Measurements from ENCODE around the gene SENP5.
"Not testable (repeated sequence)": the region's sequence is repeated elsewhere in the genome, so short reads cannot be mapped to it uniquely, and the experiment has no call there.

SENP5 gene

GRCh38 chr3:196867507-196868296 is at the start of gene SENP5:
Gene SENP5 (plus strand): TSS chr3:196867920. CDS start chr3:196885182, 17,262 bp downstream.
- peaks cover 9% of the 10 kb centered on the region for H3K36me3 Mint-ChIP-seq (ENCODE audit: low read depth)
- H3K27ac Mint-ChIP-seq: peak within 1 kb of the TSS; percentile 93
- peak within 1 kb of the TSS; percentile 98 for H3K4me3 Mint-ChIP-seq
- H3K4me1 Mint-ChIP-seq (ENCODE audit: low read depth): peaks cover 30% of the 10 kb centered on the region
- H3K27me3 Mint-ChIP-seq: no peaks in the 10 kb centered on the region
- H3K9me3 Mint-ChIP-seq: no peaks in the 10 kb centered on the region

GRCh38 chr3:196821806-196822355 is 45.8 kb upstream of the SENP5 start:
- Mint-ChIP-seq H3K27ac (no peak overlapping the region), H3K4me1 (ENCODE audit: low read depth) (no peaks in the 10 kb centered on the region), H3K9me3 (no peaks in the 10 kb centered on the region), H3K4me3 (no peak overlapping the region), H3K27me3 (no peaks in the 10 kb centered on the region), H3K36me3 (ENCODE audit: low read depth) (peaks cover 52% of the 10 kb centered on the region)

- peak overlapping the region; percentile 29 for H3K27ac Mint-ChIP-seq
- not testable (repeated sequence) for H3K9me3 Mint-ChIP-seq; H3K27me3 Mint-ChIP-seq; H3K4me3 Mint-ChIP-seq; H3K4me1 Mint-ChIP-seq (ENCODE audit: low read depth)
- peaks cover 43% of the 10 kb centered on the region for H3K36me3 Mint-ChIP-seq (ENCODE audit: low read depth)
These were observed 38.1 kb upstream of the SENP5 start for GRCh38 chr3:196829651-196830050.

GRCh38 chr3:196835086-196835485 is 32.6 kb upstream of the SENP5 start:
- Mint-ChIP-seq H3K36me3 (ENCODE audit: low read depth) (peaks cover 15% of the 10 kb centered on the region), H3K4me1 (ENCODE audit: low read depth) (no peaks in the 10 kb centered on the region), H3K27me3 (no peaks in the 10 kb centered on the region), H3K9me3 (no peaks in the 10 kb centered on the region), H3K27ac (no peak overlapping the region), H3K4me3 (no peak overlapping the region)

GRCh38 chr3:196836626-196837025 is 31.1 kb upstream of the SENP5 start:
- not testable (repeated sequence) for H3K36me3 Mint-ChIP-seq (ENCODE audit: low read depth); H3K27me3 Mint-ChIP-seq; H3K27ac Mint-ChIP-seq; H3K4me3 Mint-ChIP-seq; H3K4me1 Mint-ChIP-seq (ENCODE audit: low read depth); H3K9me3 Mint-ChIP-seq

- H3K36me3 Mint-ChIP-seq (ENCODE audit: low read depth): no peaks in the 10 kb centered on the region
- H3K4me1 Mint-ChIP-seq (ENCODE audit: low read depth): no peaks in the 10 kb centered on the region
- H3K27me3 Mint-ChIP-seq: no peaks in the 10 kb centered on the region
These were observed 29.8 kb upstream of the SENP5 start for GRCh38 chr3:196837819-196838420.

GRCh38 chr3:196839351-196839750 is 28.4 kb upstream of the SENP5 start:
- not testable (repeated sequence) for H3K27ac Mint-ChIP-seq; H3K9me3 Mint-ChIP-seq; H3K36me3 Mint-ChIP-seq (ENCODE audit: low read depth); H3K4me1 Mint-ChIP-seq (ENCODE audit: low read depth); H3K27me3 Mint-ChIP-seq; H3K4me3 Mint-ChIP-seq

More at GRCh38 chr3:196837819-196838420, 29.8 kb upstream of the SENP5 start:
- no peak overlapping the region for H3K27ac Mint-ChIP-seq
- no peak overlapping the region for H3K4me3 Mint-ChIP-seq
- H3K9me3 Mint-ChIP-seq: no peaks in the 10 kb centered on the region

GRCh38 chr3:196842567-196843434 is 24.9 kb upstream of the SENP5 start:
- Mint-ChIP-seq H3K9me3 (no peaks in the 10 kb centered on the region), H3K27ac (no peak overlapping the region), H3K27me3 (no peaks in the 10 kb centered on the region)

GRCh38 chr3:196843435-196844110 is 24.1 kb upstream of the SENP5 start:
- Mint-ChIP-seq H3K4me1 (ENCODE audit: low read depth) (no peaks in the 10 kb centered on the region), H3K27ac (no peak overlapping the region), H3K4me3 (no peak overlapping the region), H3K9me3 (no peaks in the 10 kb centered on the region), H3K36me3 (ENCODE audit: low read depth) (no peaks in the 10 kb centered on the region), H3K27me3 (no peaks in the 10 kb centered on the region)

More at GRCh38 chr3:196842567-196843434, 24.9 kb upstream of the SENP5 start:
- Mint-ChIP-seq H3K4me3 (no peak overlapping the region), H3K4me1 (ENCODE audit: low read depth) (no peaks in the 10 kb centered on the region), H3K36me3 (ENCODE audit: low read depth) (no peaks in the 10 kb centered on the region)

GRCh38 chr3:196844235-196845219 is 23.2 kb upstream of the SENP5 start:
- not testable (repeated sequence) for H3K27me3 Mint-ChIP-seq; H3K9me3 Mint-ChIP-seq; H3K4me3 Mint-ChIP-seq; H3K4me1 Mint-ChIP-seq (ENCODE audit: low read depth); H3K36me3 Mint-ChIP-seq (ENCODE audit: low read depth)
- H3K27ac Mint-ChIP-seq: peak overlapping the region; percentile 31

- not testable (repeated sequence) for H3K27ac Mint-ChIP-seq
These were observed 19.3 kb upstream of the SENP5 start for GRCh38 chr3:196848375-196848774.

GRCh38 chr3:196849180-196849741 is 18.5 kb upstream of the SENP5 start:
- no peaks in the 10 kb centered on the region for H3K36me3 Mint-ChIP-seq (ENCODE audit: low read depth)
- H3K4me3 Mint-ChIP-seq: no peak overlapping the region
- H3K27me3 Mint-ChIP-seq: no peaks in the 10 kb centered on the region
- no peak overlapping the region for H3K27ac Mint-ChIP-seq
- H3K9me3 Mint-ChIP-seq: no peaks in the 10 kb centered on the region
- no peaks in the 10 kb centered on the region for H3K4me1 Mint-ChIP-seq (ENCODE audit: low read depth)

More at GRCh38 chr3:196848375-196848774, 19.3 kb upstream of the SENP5 start:
- not testable (repeated sequence) for H3K27me3 Mint-ChIP-seq; H3K4me3 Mint-ChIP-seq; H3K9me3 Mint-ChIP-seq; H3K36me3 Mint-ChIP-seq (ENCODE audit: low read depth); H3K4me1 Mint-ChIP-seq (ENCODE audit: low read depth)

- H3K4me3 Mint-ChIP-seq; H3K27ac Mint-ChIP-seq; H3K36me3 Mint-ChIP-seq (ENCODE audit: low read depth); H3K4me1 Mint-ChIP-seq (ENCODE audit: low read depth); H3K9me3 Mint-ChIP-seq: not testable (repeated sequence)
- H3K27me3 Mint-ChIP-seq: peaks cover 10% of the 10 kb centered on the region
These were observed 4.7 kb upstream of the SENP5 start for GRCh38 chr3:196863000-196863399.

All from stimulated activated naive CD8-positive, alpha-beta T cell treated with anti-CD3 and anti-CD28 coated beads, Interleukin-15, Interleukin-2, amounts not matched to agents 100 ng/mL and 50 ng/mL, for 24 hours (primary cell).